Upper lobe of right lung (tissue), 1 donor: Measurements from ENCODE around the gene UNG. TPM values are rescaled to one million over a fixed set of nuclear protein-coding genes. Genes with fewer than 3 reads are reported as not detected.

ENCODE experiments used
- ATAC-seq: fragments of 200-7000 bp; cut with Tn5 transposase; one replicate; pipeline ENCODE4 v1.9.1; 2020; ENCODE audit warnings: mild to moderate bottlenecking, moderate library complexity
- DNase-seq: peaks from one replicate; pipeline ENCODE4 v3.0.0-alpha.2; 2020
- H3K27ac ChIP-seq: fragments of 200-600 bp; one replicate; pipeline ENCODE4 v1.8.0; 2022
- H3K27me3 ChIP-seq: fragments of 200-600 bp; one replicate; pipeline ENCODE4 v1.8.0; 2022; ENCODE audit warnings: mild to moderate bottlenecking
- H3K36me3 ChIP-seq: fragments of 200-600 bp; one replicate; pipeline ENCODE4 v1.8.0; 2022
- H3K4me1 ChIP-seq: fragments of 200-600 bp; one replicate; pipeline ENCODE4 v1.8.0; 2022
- H3K4me3 ChIP-seq: fragments of 200-600 bp; one replicate; pipeline ENCODE4 v1.8.0; 2022; ENCODE audit warnings: mild to moderate bottlenecking
- H3K9me3 ChIP-seq: fragments of 200-600 bp; one replicate; pipeline ENCODE4 v1.8.0; 2022
- CTCF ChIP-seq: fragments of 200-600 bp; IDR thresholded peaks from one replicate; pipeline ENCODE4 v1.8.0; 2022; ENCODE audit warnings: antibody characterized with exemption
- intact Hi-C: fragments of 100-400 bp; cut with DNase I; formaldehyde crosslinking; loops from one replicate; pipeline ENCODE4 v1.11.0; 2022
- total RNA-seq: library from RNA; stranded (reverse); fragmentation: NEBNext Ultra II Directional; extraction: Animal tissue kit (Norgen Biotek cat#: 25700); gene quantifications from one replicate; pipeline ENCODE4 v1.2.1, GENCODE V29; 2021
- donor health status: DM: no; HTN: yes; CAD: no; lungs with severe emphysema.

Gene UNG
- total RNA-seq, 1 donor from 2014 or later = 18.2 TPM

GRCh38 chr12:109125791-109126190 lies 28.4 kb downstream of the UNG start:
- no peaks in the 10 kb centered on the region for H3K36me3 ChIP-seq
- no peak overlapping the region for H3K4me3 ChIP-seq
- H3K27me3 ChIP-seq = no peaks in the 10 kb centered on the region
- no peak for DNase-seq
- H3K27ac ChIP-seq = no peak overlapping the region
- no peak for ATAC-seq
- intact Hi-C loops = no loop called here
- H3K4me1 ChIP-seq = no peaks in the 10 kb centered on the region
- no peaks in the 10 kb centered on the region for H3K9me3 ChIP-seq
- no peak for TF ChIP-seq CTCF

- intact Hi-C loops = no loop called here
- no peak for TF ChIP-seq CTCF
Observed at GRCh38 chr12:109126784-109127183, 29.4 kb downstream of the UNG start.

GRCh38 chr12:109127533-109128242 lies 30.3 kb downstream of the UNG start:
- no peak overlapping the region for H3K4me3 ChIP-seq
- no peaks in the 10 kb centered on the region for H3K27me3 ChIP-seq
- no peak for DNase-seq
- no peak overlapping the region for H3K27ac ChIP-seq
- ATAC-seq = no peak
- H3K4me1 ChIP-seq = no peaks in the 10 kb centered on the region
- no peak for TF ChIP-seq CTCF
- H3K9me3 ChIP-seq = no peaks in the 10 kb centered on the region
- H3K36me3 ChIP-seq = no peaks in the 10 kb centered on the region
- intact Hi-C loops = no loop called here

More at GRCh38 chr12:109126784-109127183, 29.4 kb downstream of the UNG start:
- Histone ChIP-seq H3K27ac (no peak overlapping the region), H3K4me1 (no peaks in the 10 kb centered on the region), H3K36me3 (no peaks in the 10 kb centered on the region), H3K27me3 (no peaks in the 10 kb centered on the region), H3K4me3 (no peak overlapping the region), H3K9me3 (no peaks in the 10 kb centered on the region)
- ATAC-seq (no peak), DNase-seq (no peak)

- no peak overlapping the region for H3K27ac ChIP-seq
- peaks cover 4% of the 10 kb centered on the region for H3K4me1 ChIP-seq
- H3K36me3 ChIP-seq = no peaks in the 10 kb centered on the region
- no peaks in the 10 kb centered on the region for H3K27me3 ChIP-seq
- intact Hi-C loops = no loop called here
- TF ChIP-seq CTCF = no peak
- DNase-seq = no peak
- H3K4me3 ChIP-seq = no peak overlapping the region
- ATAC-seq = no peak
- H3K9me3 ChIP-seq = no peaks in the 10 kb centered on the region
Observed at GRCh38 chr12:109130297-109131153, 33.1 kb downstream of the UNG start.

GRCh38 chr12:109131154-109132050 lies 34.0 kb downstream of the UNG start:
- Histone ChIP-seq H3K9me3 (no peaks in the 10 kb centered on the region), H3K36me3 (no peaks in the 10 kb centered on the region), H3K4me3 (no peak overlapping the region), H3K4me1 (peaks cover 4% of the 10 kb centered on the region), H3K27me3 (no peaks in the 10 kb centered on the region), H3K27ac (no peak overlapping the region)
- TF ChIP-seq CTCF = no peak
- DNase-seq (no peak), ATAC-seq (peak; percentile 24)
- intact Hi-C loops = no loop called here
